Right lobe of liver (tissue), 4 donors: ENCODE results near the gene CIDEC.

Experiments
- CTCF ChIP-seq, 4 donors: fragments of 200-600 bp in 3 of 4; fragments of 450-650 bp in 1 of 4; IDR thresholded peaks; one replicate each; pipeline versions ENCODE4 v1.5.1 to v1.8.0; 2016 to 2022; ENCODE audit warnings: antibody characterized with exemption in 4 of 4, mild to moderate bottlenecking in 2 of 4
- POLR2A ChIP-seq: fragments of 450-650 bp; IDR thresholded peaks from one replicate; pipeline ENCODE4 v1.6.1; 2017; ENCODE audit warnings: antibody characterized with exemption, mild to moderate bottlenecking
- donor health status: DM: no; HTN: no; CAD: no.
- donor health status: DM: no; HTN: no; CAD: no.
- donor health status: DM: no; HTN: yes; CAD: no.

- TF ChIP-seq POLR2A (no peak), CTCF (IDR thresholded peaks at IDR 0.05) (no peak)
These were observed 8.5 kb upstream of the CIDEC start for GRCh38 chr3:9888540-9888939.
